SJCRH30 (cell line): ENCODE measurements around the gene FUS. TPM values are rescaled to one million over a fixed set of nuclear protein-coding genes. Genes with fewer than 3 reads are reported as not detected.
A peak's percentile ranks its signal among the peaks of the same experiment; 100 is the strongest.
"Not testable (repeated sequence)": the region's sequence is repeated elsewhere in the genome, so short reads cannot be mapped to it uniquely, and the experiment has no call there.

Source experiments
- DNase-seq, 2 experiments: peaks; one replicate each; pipeline ENCODE4 v3.0.0-alpha.2; 2015 to 2020
- H3K27ac ChIP-seq: fragments of 250-450 bp; sonication (Bioruptor Pico); 2 replicates; pipeline ENCODE4 v1.5.1; 2020; ENCODE audit warnings: mild to moderate bottlenecking, moderate library complexity
- H3K27me3 ChIP-seq: fragments of 250-450 bp; sonication (Bioruptor Pico); 2 replicates; pipeline ENCODE4 v1.5.1; 2020; ENCODE audit warnings: mild to moderate bottlenecking, moderate library complexity
- H3K36me3 ChIP-seq: fragments of 250-450 bp; sonication (Bioruptor Pico); 2 replicates; pipeline ENCODE4 v1.5.1; 2020; ENCODE audit warnings: mild to moderate bottlenecking, moderate library complexity
- H3K4me1 ChIP-seq: fragments of 250-450 bp; sonication (Bioruptor Pico); 2 replicates; pipeline ENCODE4 v1.5.1; 2020; ENCODE audit warnings: mild to moderate bottlenecking, moderate library complexity
- H3K4me3 ChIP-seq: fragments of 250-450 bp; sonication (Bioruptor Pico); 2 replicates; pipeline ENCODE4 v1.5.1; 2020; ENCODE audit warnings: mild to moderate bottlenecking, moderate library complexity
- H3K9me3 ChIP-seq: fragments of 250-450 bp; sonication (Bioruptor Pico); replicated peaks from 2 replicates; pipeline ENCODE4 v1.5.1; 2020; ENCODE audit warnings: mild to moderate bottlenecking, moderate library complexity
- total RNA-seq: library from RNA; depleted of rRNA; stranded (reverse); fragments of >200 nt; shearing (Covaris generic); gene quantifications from 2 replicates; pipeline ENCODE4 v1.2.3, GENCODE V29; 2014

FUS gene
- total RNA-seq, 1 experiment from 2014 or later = 111 TPM

DNA sequence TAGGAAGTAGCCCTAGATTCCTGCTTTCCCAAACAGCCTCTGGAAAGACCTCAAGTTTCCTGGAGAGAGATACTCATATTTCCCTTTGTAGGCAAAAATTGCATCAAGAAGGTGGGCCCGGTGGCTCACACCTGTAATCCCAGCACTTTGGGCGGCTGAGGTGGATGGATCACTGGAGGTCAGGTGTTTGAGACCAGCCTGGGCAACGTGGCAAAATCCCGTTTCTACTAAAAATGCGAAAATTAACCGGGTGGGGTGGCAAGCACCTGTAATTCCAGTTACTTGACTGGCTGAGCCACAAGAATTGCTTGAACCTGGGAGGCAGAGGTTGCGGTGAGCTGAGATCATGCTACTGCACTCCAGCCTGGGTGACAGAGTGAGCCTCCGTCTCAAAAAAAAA lies 20.2 kb downstream of the FUS start:
- not testable (repeated sequence) for H3K27me3 ChIP-seq, H3K4me3 ChIP-seq, H3K9me3 ChIP-seq, DNase-seq, H3K4me1 ChIP-seq, H3K27ac ChIP-seq
- H3K36me3 ChIP-seq = peaks cover 32% of the 10 kb centered on the region

DNA sequence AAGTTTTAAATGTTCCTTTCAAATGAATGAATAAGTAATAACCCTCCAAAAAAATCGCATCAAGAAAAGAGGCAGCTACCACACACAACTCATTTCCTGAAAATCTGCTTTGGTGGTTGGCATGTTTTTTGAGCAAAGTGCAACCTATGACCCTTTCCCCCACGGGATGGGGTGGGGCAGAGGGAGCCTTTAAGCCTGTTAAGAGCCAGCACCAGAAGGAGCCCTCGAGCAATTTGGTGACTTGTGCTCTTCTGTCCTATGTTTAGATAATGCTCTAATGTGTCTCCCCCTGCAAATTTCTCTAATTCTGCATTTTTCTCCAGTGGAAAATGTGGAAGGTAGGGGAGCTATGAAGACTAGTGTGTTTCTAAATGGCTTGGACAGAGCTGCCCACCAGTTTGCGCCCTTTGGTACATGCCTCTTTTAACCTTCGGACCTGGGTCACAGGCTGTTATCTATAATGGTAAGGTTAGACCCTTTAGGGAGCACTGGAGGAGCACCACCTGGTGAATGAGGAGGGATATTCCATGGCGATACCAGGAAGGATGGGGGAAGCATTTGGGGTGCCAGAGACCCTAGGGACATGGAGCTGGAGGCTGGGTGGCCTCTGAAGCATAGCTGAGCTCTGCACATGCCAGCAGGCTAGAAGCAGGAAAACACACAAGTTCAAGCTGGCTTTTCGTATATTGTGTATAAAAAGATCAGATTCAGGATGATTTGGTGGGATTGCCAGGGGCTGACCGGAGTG lies 21.1 kb downstream of the FUS start:
- no peak overlapping the region for H3K4me3 ChIP-seq
- H3K4me1 ChIP-seq = no peaks in the 10 kb centered on the region
- peak in 1 of 2 experiments; percentile 42 for DNase-seq
- H3K9me3 ChIP-seq = no peaks in the 10 kb centered on the region
- H3K36me3 ChIP-seq = peaks cover 23% of the 10 kb centered on the region
- H3K27me3 ChIP-seq = no peaks in the 10 kb centered on the region
- no peak overlapping the region for H3K27ac ChIP-seq

DNA sequence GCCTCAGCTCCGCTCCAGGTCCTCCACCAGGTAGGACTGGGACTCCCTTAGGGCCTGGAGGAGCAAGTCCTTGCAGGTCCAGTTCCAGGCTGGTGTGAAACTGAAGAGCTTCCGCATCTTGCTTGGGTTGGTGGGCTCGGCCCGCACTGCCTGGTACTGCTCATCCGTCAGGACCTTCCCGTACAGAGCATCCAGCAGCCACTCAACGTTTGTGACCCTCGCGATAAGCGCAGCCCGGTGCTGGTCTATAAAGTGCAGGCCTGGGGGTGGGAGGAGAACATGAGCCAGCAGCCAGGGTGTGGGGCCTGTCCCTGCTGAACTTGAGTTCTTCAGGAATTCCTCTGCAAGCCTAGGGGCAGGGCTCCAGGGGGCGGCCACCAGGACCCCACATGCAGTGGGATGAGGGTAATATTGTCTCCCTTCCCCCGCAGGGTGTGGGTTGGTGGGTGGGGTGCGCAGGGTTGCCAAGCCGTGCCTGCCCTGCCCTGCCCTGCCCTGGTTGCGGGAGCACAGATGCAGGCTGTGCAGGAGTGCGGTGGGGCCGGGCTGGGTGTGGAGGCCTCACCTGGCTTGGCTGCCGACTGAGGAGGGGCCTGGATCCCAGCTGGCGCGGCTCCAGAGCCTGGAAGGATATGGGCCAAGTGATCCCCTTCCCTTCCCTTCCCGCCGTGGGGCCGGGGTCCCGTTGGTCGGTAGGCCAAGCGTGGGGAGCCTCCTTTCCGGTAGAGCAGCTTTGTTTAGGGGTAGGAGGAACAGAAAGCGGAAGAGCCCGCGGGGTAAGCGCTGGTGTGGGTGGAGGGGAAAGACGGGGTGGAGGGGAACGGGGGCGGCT lies 21.9 kb downstream of the FUS start:
- no peak overlapping the region for H3K27ac ChIP-seq
- no peaks in the 10 kb centered on the region for H3K9me3 ChIP-seq
- no peak overlapping the region for H3K4me3 ChIP-seq
- H3K36me3 ChIP-seq = peaks cover 15% of the 10 kb centered on the region
- H3K27me3 ChIP-seq = no peaks in the 10 kb centered on the region
- no peak for DNase-seq
- H3K4me1 ChIP-seq = peaks cover 1% of the 10 kb centered on the region

DNA sequence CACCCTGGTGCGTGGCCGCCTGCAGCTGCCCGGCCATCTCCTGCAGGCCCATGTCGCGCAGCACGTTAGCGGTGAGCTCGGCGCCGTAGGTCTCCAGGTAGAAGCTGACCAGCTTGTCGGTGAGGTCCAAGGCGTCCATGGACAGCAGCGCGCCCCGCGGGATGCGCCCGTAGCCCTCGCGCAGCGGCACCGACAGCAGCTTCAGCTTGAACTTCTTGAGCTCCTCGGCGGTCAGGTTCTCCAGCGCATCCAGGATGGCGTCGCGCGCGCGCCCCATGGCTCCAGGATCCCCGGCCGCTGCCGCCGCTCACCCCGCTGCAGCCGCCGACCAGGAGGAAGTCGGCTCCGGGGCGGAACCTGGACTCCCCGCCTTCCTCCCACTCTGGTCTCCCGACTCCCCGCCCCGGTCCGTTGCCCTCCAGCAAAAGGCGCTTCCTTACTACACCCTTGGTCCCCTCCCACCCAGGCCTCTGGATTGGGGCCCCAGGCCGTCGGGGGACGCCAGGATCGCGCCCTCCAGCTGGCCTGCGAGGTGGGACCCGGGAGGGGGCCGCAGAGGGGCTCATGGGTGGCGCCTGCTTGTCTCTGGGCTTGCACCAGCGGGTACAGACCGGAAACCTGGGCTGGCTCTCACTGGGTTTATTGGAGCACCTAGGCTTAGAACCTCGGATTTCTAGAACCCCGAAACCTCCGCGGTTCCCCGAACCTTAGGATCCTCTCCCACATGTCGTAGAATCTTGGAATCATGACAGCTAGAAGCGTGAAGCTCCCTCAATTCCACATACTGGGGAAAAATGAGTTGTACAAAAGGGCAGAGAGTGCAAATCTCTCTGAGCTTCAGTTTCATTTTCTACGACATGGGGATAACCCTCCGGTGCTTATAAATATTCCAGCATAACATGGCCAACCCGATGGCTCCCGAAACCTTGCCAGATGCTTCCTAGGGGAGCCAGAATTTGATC lies 22.8 kb downstream of the FUS start, which contains the start of gene PYCARD:
Gene PYCARD, minus strand, starts transcription at position 347 of the 962 bp plus-strand sequence. Its CDS starts 70 bp downstream, at position 277.
- Histone ChIP-seq H3K9me3 (no peaks in the 10 kb centered on the region), H3K4me1 (peaks cover 10% of the 10 kb centered on the region), H3K27me3 (no peaks in the 10 kb centered on the region), H3K36me3 (peaks cover 10% of the 10 kb centered on the region; the same call in 1 of the 2 replicates), H3K27ac (no peak within 1 kb of the TSS), H3K4me3 (no peak within 1 kb of the TSS)
- no peak for DNase-seq

DNA sequence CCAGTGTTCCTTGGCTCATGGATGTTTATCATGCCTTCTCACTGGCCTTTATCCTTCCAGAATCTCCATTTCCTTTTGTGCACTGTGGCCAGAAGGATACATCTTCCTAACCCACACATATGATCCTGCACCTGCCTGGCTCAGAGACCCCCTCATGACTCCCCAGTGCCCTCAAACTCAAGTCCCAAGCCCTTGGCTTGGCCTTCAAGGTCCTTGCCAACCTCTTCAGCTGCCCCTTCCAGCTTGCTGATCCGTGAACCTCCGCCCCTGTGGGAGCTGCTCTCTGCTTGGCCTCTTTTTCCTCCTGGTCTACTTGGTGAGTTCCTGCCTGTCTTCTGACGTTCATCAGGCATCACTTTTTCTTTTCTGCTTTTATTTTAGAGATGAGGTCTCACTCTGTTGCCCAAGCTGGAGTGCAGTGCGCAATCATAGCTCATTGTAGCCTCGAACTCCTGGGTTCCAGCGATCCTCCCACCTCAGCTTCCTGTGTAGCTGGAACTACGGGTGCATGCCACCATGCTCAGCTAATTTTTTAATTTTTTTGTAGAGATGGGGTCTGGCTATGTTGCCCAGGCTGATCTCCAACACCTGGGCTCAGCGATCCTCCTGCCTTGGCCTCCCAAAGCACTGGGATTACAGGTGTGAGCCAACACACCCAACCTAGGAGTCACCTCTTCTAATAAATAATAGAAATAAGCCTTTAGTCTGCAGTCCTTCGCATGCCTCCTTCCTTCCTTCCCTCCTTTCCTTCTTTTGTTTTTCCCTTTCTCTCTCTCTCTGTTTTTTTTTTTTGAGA lies 25.1 kb downstream of the FUS start:
- H3K27me3 ChIP-seq = no peaks in the 10 kb centered on the region
- no peaks in the 10 kb centered on the region for H3K36me3 ChIP-seq
- no peak for DNase-seq
- H3K9me3 ChIP-seq = no peaks in the 10 kb centered on the region
- H3K4me3 ChIP-seq = no peak overlapping the region
- no peak overlapping the region for H3K27ac ChIP-seq
- peaks cover 16% of the 10 kb centered on the region for H3K4me1 ChIP-seq

DNA sequence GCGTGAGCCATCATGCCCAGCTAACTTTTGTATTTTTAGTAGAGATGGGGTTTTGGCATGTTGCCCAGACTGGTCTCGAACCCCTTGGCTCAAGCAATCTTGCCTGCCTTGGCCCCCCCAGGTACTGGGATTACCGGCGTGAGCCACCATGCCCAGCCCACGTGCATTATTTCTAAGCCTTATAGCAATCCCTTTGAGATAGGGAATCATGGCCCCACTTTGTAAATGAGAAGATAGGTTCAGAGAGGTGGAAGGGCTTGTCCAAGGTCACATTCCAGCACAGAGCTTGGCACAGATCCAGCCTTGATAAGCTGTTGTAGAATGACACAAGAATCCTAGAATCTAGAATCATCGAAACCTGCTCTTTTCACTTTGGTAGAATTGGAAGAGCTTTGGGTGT lies 26.8 kb downstream of the FUS start:
- peak in 1 of 2 experiments; percentile 47 for DNase-seq
- H3K27ac ChIP-seq = no peak overlapping the region
- H3K4me1 ChIP-seq = peaks cover 16% of the 10 kb centered on the region
- no peak overlapping the region for H3K4me3 ChIP-seq
- no peaks in the 10 kb centered on the region for H3K36me3 ChIP-seq
- H3K9me3 ChIP-seq = no peaks in the 10 kb centered on the region
- no peaks in the 10 kb centered on the region for H3K27me3 ChIP-seq

DNA sequence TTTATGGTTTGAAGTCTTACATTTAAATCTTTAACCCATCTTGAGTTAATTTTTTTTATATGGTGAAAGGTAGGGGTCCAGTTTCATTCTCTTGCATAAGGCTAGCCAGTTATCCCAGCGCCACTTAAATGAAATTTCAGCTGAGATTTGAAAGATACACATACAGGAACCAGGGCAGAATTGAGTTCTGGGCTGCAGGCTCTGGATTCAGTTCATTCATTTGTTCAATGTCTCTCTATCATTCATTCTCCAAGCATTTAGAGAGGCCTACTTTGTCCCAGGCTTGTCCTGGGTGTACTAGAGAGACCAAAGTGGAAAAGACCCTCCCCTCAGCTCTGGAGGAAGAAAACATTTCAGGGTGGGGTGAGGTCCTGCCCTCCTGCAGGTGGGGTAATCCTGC lies 33.4 kb downstream of the FUS start:
- Histone ChIP-seq H3K4me3 (peak overlapping the region; percentile 79), H3K36me3 (peaks cover 14% of the 10 kb centered on the region), H3K27me3 (no peaks in the 10 kb centered on the region), H3K9me3 (no peaks in the 10 kb centered on the region), H3K4me1 (peaks cover 12% of the 10 kb centered on the region), H3K27ac (peak overlapping the region; percentile 84)
- no peak for DNase-seq

DNA sequence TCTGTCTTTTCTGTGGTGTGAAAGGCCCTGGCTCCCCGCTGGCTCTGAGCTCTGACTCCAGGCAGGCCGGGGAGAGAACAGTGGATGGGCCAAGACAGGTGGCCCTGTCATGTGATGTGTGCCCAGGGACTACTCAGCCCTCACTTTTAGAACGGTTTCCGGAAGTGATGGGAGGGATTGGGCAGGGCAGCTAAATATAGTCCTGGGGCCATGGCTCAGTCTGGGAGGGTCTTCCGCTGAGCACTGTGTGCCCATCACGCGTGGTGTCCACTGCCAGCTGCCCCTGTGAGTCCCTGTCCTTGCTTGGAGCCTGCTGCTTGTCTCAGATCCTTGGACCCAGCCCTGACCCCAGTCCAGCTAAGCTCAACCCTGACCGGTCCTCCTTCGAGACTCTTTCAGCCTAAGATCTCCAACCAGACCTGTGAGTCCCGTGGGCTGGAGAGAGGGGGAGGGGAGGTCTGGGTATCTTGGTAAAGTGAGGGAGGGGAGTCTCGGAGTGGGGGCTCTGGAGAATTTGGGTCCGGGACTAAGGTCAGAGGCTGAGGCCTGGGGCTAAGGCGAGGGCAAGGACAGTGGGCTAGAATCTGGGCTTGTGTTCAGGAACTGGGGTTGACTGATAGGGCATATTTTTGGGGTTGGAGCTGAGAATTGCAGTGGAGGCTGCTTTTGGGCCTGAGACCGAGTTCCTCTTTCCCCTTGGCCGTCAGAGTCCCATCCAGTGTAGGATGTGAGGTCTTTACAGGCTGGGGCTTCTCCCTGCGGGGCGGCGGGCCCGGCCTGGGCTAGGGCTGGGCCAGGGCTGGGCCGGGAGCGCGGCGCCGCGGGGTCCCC lies 34.2 kb downstream of the FUS start, which contains the start of gene TRIM72:
Gene TRIM72, plus strand, starts transcription at position 243 of the 831 bp plus-strand sequence. CDS start 620 bp downstream, outside the sequence.
- peaks cover 19% of the 10 kb centered on the region for H3K36me3 ChIP-seq
- peak; percentile 93 to 96 for DNase-seq
- H3K4me1 ChIP-seq = peaks cover 12% of the 10 kb centered on the region
- H3K9me3 ChIP-seq = no peaks in the 10 kb centered on the region
- H3K27me3 ChIP-seq = no peaks in the 10 kb centered on the region
- peak within 1 kb of the TSS; percentile 79 for H3K4me3 ChIP-seq
- peak within 1 kb of the TSS; percentile 84 for H3K27ac ChIP-seq

DNA sequence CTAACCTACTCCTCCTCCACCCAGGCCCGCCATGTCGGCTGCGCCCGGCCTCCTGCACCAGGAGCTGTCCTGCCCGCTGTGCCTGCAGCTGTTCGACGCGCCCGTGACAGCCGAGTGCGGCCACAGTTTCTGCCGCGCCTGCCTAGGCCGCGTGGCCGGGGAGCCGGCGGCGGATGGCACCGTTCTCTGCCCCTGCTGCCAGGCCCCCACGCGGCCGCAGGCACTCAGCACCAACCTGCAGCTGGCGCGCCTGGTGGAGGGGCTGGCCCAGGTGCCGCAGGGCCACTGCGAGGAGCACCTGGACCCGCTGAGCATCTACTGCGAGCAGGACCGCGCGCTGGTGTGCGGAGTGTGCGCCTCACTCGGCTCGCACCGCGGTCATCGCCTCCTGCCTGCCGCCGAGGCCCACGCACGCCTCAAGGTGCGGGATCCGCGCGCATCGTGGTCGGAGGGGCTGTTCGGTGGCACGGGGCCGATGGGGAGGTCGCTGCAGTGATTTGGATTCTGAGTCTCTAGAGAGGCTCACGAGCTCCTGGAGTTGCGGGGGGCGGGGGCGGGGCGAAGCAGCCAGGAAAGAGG lies 34.9 kb downstream of the FUS start:
- Histone ChIP-seq H3K4me1 (peaks cover 12% of the 10 kb centered on the region), H3K27ac (peak overlapping the region; percentile 84), H3K36me3 (peaks cover 24% of the 10 kb centered on the region), H3K9me3 (no peaks in the 10 kb centered on the region), H3K4me3 (peak overlapping the region; percentile 79), H3K27me3 (no peaks in the 10 kb centered on the region)
- DNase-seq = peak; percentile 72 to 73

DNA sequence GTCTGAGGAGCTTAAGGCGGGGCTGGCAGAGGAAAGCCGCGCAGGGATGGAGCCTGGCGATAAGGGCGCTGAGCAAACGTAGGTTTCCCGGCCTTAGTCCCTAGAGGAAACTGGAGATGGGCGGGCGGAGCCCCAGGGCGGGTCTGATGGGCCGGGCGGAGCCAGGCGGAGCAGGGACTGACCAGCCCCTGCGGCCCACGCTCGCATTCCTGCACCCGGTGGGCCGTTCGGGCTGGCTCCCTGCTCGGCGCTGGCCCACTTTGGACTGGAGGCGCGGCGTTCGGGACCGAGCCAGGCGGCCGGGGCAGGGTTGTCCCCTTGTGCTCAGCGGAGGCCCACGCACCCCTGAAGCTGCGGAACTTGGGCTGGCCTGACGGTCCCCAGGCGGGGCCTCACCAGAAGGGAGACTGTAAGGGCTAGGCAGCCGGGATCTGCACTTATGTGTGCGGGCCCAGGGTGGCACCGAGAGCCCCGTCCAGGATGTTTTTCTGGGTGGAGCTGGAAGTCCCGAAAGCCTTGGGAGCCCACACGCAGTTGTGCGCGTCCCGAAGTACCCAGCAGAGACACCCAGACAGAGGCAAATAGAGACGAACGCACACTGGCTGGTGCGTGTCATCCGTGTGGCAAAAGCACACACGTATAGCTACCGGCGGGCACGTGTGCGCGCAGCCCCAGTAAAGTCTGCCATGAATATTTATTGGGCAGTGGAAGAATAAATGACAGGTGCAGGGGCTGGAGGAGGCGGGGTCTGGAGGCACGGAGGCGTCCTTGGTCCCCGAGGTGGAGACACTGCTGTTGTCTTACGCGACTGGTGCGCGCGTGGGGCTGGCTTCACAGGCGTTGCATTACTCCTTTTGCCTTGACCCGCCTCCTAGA lies 35.6 kb downstream of the FUS start:
- Histone ChIP-seq H3K4me1 (peaks cover 12% of the 10 kb centered on the region), H3K36me3 (peaks cover 28% of the 10 kb centered on the region), H3K4me3 (peak overlapping the region; percentile 79), H3K27me3 (no peaks in the 10 kb centered on the region), H3K9me3 (no peaks in the 10 kb centered on the region), H3K27ac (peak overlapping the region; percentile 84)
- peak; percentile 87 to 90 for DNase-seq

DNA sequence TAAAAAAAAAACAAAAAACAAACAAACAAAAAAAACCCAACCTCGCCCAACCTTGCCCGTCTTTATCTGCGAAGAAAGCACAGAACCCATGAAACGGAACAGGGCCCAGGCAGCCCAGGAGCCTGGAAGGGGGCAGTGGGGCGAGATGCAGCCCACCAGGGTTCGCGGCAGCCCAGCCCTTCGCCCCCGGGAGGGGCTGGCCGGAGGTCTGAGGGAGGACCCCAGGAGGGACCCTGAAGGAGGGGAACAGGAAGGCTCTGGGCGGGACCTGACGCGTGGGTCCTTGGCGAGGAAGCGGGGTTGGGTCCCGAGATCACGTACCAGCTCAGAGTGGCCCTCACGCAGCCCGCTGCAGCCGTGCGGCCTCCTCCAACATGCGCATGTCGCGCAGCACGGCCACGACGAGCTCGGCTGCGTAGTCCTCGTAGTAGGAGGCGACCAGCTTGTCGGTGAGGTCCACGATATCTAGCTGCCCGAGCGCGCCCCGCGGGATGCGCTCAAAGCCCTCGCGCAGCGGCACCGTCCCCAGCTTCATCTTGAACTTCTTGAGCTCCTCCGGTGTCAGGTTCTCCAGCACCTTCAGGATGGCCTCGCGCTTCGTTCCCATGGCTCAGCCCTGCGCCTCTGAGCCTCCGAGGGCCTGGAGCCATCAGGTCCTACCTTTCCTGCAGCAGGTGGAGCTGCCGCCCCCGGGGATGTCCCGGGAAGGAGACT lies 36.6 kb downstream of the FUS start, which contains the start of gene PYDC1:
Gene PYDC1, minus strand, starts transcription at position 714 of the 714 bp plus-strand sequence. Its CDS starts 107 bp downstream, at position 607.
- H3K9me3 ChIP-seq = no peaks in the 10 kb centered on the region
- H3K27ac ChIP-seq = no peak within 1 kb of the TSS; the same call in 1 of the 2 replicates
- H3K27me3 ChIP-seq = no peaks in the 10 kb centered on the region
- no peak for DNase-seq
- peak within 1 kb of the TSS; percentile 79; the same call in 1 of the 2 replicates for H3K4me3 ChIP-seq
- H3K36me3 ChIP-seq = peaks cover 28% of the 10 kb centered on the region
- peaks cover 12% of the 10 kb centered on the region for H3K4me1 ChIP-seq
